Activated CD4-positive, alpha-beta T cell treated with anti-CD3 and anti-CD28 coated beads, Interleukin-10, Interleukin-2, amounts not matched to agents 100 ng/mL and 50 ng/mL, durations not matched to agents 16 hours and 8 hours (primary cell): ENCODE data around the gene ZNFX1.

Source experiments
- DNase-seq: peaks from one replicate; pipeline ENCODE4 v3.0.0-alpha.2; 2020

The ZNFX1 gene

GRCh38 chr20:49291200-49291599, 13.3 kb upstream of the ZNFX1 start:
- DNase-seq = no peak

DNA sequence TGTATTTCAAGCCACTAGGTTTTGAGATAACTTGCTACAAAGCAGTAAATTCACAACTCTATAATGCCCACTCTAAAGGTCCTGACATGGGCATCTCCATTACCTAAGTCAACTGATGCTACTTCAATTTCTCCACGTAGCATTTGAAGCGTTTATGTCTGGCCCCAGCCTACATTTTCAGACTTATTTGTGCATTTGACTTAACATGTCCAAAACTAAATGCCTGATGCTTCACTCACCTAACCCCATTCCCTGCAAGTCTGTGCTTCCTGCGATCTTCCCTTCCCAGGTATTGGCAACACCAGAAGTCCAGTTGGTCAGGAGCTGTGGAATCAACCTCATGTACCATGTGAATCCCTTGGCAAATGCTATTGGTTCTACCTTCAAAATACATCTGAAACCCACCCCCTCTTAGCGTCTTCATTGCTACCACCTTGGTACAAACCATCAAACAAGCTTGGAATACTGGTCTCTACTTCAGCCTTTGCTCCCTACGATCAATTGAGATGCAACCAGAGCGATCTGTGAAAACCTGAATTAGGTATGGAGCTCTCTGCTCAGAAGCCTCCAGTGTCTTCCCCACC, 12.8 kb upstream of the ZNFX1 start:
- DNase-seq = peak; percentile 25

- no peak for DNase-seq
Measured at GRCh38 chr20:49288784-49289696, 11.2 kb upstream of the ZNFX1 start.

GRCh38 chr20:49288250-49288751, 10.4 kb upstream of the ZNFX1 start:
- no peak for DNase-seq

- DNase-seq = peak; percentile 30
Measured at GRCh38 chr20:49287555-49288249, 9.8 kb upstream of the ZNFX1 start.

- DNase-seq = peak; percentile 34
Measured at GRCh38 chr20:49286689-49287551, 9.1 kb upstream of the ZNFX1 start.

GRCh38 chr20:49285813-49286494, 8.1 kb upstream of the ZNFX1 start:
- no peak for DNase-seq

DNA sequence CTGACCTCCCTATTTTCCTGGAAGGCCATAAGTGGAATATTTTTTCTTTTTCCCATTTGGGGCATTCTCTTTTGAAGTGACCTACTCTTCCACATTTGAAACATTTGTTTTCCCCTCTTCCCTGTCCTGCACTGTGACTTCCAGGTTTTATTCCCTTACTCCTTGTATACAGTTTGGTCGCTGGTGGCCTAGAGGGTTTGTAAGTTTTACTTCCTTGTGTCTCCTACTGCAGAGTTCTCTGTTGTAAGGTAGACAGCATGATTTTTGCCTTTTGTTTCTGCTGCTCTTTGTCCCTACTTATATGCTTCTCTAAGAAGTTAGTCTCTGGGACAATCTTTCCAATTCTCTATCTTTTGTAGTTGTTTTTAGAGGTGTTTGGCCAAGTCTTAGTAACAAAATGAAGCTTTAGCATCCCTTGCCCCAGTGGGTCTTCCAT, 7.4 kb upstream of the ZNFX1 start:
- no peak for DNase-seq

DNA sequence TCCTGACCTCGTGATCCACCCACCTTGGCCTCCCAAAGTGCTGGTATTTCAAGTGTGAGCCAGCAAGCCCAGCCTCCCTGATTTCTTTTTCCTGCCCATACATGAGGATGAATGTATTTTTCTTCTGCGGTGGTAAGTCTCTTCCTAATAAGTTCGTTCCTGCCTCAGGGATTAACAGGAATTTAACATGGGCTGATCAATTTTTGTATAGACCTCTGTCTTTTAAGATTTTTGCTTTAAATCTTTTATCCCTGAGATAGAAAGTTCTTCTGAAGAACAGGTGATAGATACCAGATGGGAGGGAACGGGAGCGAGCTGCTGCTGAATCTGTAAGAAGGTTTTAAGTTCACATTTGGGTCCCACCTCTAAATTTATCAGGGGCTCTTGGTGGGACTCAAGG, 7.0 kb upstream of the ZNFX1 start:
- no peak for DNase-seq

GRCh38 chr20:49283703-49284625, 6.1 kb upstream of the ZNFX1 start:
- DNase-seq = peak; percentile 35

- DNase-seq = no peak
Measured at GRCh38 chr20:49283176-49283702, 5.4 kb upstream of the ZNFX1 start.

- DNase-seq = peak; percentile 28
Measured at GRCh38 chr20:49282584-49283171, 4.8 kb upstream of the ZNFX1 start.

DNA sequence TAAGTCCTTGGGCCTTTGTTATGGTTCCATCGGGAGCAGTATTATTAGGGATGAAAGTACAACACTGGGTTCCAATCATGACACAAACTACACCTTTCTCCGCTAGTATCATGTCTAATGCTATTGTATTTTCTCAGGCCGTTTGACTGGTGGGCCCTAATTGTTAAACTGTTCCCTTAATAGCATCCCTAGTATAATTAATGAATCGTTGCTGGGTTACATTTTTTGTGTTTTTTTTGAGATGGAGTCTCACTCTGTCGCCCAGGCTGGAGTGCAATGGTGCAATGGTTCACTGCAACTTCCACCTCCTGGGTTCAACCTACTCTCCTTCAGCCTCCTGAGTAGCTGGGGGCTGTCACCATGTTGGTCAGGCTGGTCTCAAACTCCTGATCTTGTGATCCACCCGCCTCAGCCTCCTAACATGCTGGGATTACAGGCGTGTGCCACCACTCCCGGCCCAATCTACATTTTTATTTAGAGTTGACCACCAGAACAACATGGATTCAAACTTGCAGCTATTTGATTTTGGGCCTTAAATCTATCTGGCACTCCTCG, 4.1 kb upstream of the ZNFX1 start:
- peak; percentile 23 for DNase-seq

DNA sequence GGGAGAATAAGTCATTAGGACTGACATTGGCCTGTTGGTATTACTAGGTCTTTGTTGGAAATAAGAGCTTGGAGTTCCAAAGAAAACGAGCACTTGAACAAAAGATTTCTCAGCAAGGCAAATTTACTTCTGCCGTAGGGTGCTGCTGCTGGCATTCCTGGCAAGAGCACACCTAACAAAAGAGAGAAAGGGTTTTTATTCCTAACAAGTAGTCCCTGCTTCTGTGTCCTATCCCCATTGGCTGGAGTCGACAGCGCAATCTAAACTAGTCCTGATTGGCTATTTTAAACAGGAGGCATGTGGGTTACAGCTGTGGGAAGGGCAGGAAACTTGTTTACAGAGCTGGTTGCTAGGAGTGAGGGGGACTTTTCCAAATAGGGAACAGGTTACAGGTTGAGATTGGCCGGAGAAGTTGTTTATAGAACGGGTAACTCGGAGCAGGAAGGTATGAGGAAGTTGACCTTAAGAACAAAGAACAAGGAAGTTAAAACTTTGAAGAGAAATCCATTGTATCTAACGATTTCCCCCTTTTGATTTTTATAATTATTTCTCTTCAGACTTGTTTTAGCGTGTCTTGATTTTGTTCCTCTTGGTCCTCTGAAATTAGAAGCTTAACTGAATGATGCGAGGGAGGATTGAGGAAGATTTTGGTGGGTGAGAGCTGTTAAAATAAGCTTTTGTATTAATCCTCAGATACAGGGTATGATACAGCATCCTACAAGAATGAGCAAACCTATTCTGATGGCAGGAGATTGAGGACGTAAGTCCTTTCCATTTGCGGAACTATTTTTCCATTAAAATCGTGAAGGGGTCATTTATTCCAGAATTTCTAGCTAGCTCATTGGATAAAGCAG, 3.4 kb upstream of the ZNFX1 start:
- DNase-seq = peak; percentile 69

DNA sequence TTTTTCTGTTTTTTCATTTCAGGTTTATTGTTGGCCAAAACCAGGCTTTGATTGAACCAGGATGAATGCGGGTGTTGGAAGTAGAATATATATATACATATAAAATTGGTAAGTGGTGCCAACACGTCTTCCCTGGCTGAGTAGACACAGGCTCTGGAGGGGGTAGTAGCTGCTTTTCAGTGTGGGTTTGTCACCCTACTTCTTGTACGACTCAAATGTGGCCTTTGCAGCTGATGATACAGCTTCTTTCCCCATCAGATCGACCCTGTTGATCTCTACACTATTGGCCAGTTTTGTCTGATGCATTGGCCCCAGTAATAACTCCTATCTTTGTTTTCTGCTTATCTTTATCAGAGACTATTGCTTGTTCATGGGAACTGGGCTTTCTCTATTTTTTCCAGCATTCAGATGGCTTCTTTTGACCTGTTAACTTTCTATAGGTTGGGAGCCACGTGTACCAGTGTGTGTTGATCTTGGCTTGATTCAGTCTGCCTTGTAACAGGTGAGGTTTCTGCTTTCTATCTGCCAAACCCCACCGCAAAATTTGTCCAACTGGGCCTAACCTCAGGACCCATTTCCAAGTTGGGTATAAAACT, 2.7 kb upstream of the ZNFX1 start:
- peak; percentile 29 for DNase-seq

- DNase-seq = peak; percentile 41
Measured at GRCh38 chr20:49279677-49280462, 2.0 kb upstream of the ZNFX1 start.
